Upper lobe of left lung (tissue), 4 donors: ENCODE data around the gene DNAJC28.

Source experiments
- CTCF ChIP-seq, 6 experiments: fragments of 450-650 bp in 4 of 6; fragments of 200-600 bp in 2 of 6; sonication (generic) in 2 of 6; IDR thresholded peaks; one replicate each; pipeline ENCODE4 v1.5.1; 2016 to 2019; ENCODE audit warnings: antibody characterized with exemption in 6 of 6
- POLR2A ChIP-seq, 4 donors: fragments of 450-650 bp; IDR thresholded peaks; one replicate each; pipeline ENCODE4 v1.5.1; 2016 to 2017; ENCODE audit warnings: antibody characterized with exemption in 4 of 4, mild to moderate bottlenecking in 2 of 4
- POLR2AphosphoS5 ChIP-seq, 2 donors: sonication (generic); formaldehyde crosslinking; IDR thresholded peaks; one replicate each; pipeline ENCODE4 v1.5.1; 2017; ENCODE audit warnings: antibody characterized with exemption in 2 of 2

GRCh38 chr21:33488936-33489335 lies 2.6 kb downstream of the DNAJC28 start:
- TF ChIP-seq CTCF (IDR thresholded peaks at IDR 0.05) (no peak), POLR2A (IDR thresholded peaks at IDR 0.05) (no peak), POLR2AphosphoS5 (IDR thresholded peaks at IDR 0.05) (no peak)
